Ureter (tissue), 1 donor: Measurements from ENCODE around the gene DMBX1. TPM values are rescaled to one million over a fixed set of nuclear protein-coding genes. Genes with fewer than 3 reads are reported as not detected.
A peak's percentile ranks its signal among the peaks of the same experiment; 100 is the strongest.

Experiments
- DNase-seq: peaks from one replicate; pipeline ENCODE4 v3.0.0-alpha.2; 2020; ENCODE audit warnings: low spot score
- total RNA-seq: library from RNA; stranded (reverse); gene quantifications from one replicate; pipeline ENCODE4 v1.2.4, GENCODE V29; 2023
- donor health status: DM: yes; HTN: yes; CAD: no.

Gene DMBX1
- total RNA-seq, 1 donor from 2014 or later, result not detected

DNA sequence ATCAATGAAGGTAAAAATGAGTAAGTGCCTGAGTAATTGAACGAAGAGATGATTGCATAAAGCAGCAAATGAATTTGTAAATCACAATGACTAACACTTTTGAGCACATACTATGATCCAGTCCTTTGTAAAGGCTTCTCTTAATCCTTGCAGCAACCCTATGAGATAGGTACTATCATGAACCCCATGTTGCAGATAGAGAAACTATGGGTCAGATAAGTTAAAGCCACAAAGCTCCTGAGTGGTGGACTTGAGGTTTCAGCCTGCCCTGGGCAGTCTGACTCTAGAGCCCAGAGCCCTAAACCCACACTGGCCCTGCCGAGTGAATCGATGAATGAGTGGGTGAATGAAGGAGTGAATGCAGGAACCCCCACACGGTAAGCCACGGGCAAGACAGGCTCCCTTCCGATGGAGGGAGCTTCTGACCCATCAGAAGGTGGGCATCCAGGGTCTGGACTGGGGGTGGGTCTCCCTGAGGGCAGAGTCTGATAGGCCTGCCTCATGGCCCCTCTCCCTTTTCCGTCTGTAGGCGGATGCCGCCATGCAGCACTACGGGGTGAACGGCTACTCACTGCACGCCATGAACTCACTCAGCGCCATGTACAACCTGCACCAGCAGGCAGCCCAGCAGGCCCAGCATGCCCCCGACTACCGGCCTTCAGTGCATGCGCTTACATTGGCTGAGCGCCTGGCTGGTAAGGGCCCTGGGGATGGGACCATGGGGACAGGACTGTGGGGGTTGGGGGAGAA lies 17.0 kb downstream of the DMBX1 start:
- no peak for DNase-seq

DNA sequence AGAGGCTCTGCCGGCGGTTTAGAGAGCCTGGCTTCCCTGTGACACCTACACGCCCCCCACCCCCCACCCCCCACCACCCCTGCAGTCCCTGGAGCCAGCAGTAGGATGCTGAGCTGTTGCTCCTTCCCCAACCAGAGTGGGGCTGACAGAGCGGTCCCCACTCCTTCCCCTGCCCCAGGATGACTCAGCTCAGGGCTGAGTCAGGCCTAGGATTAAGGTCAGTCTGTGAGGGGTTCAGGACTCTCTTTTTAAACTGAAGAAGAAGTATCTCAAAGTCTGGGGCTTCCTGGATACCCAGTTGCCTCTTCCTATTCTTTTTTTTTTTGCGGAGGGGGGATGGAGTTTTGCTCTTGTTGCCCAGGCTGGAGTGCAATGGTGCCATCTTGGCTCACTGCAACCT lies 19.1 kb downstream of the DMBX1 start:
- DNase-seq, result no peak

DNA sequence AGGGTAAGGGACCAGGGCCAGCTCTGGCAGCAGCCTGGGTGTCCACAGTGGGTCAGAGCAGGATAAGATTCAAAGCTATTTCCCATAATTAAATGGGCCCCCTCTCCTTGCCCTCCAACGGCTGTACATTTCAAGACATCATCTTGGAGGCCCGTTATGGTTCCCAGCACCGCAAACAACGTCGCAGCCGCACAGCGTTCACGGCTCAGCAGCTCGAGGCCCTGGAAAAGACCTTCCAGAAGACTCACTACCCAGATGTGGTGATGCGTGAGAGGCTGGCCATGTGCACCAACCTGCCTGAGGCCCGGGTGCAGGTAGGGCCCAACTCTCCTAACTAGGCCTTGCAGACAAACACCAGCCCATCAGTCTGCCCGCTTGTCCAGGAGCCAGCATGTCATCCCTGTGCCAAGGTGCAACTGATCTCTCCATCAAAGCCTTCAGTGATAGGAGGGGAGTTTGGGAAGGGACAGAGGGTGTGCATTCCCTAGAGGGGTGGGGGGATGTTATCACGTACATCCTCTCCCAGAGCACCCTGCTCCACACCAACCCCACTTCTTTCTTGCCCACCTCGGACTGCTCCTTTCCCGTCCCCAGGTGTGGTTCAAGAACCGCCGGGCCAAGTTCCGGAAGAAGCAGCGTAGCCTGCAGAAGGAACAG lies 20.8 kb downstream of the DMBX1 start:
- no peak for DNase-seq

DNA sequence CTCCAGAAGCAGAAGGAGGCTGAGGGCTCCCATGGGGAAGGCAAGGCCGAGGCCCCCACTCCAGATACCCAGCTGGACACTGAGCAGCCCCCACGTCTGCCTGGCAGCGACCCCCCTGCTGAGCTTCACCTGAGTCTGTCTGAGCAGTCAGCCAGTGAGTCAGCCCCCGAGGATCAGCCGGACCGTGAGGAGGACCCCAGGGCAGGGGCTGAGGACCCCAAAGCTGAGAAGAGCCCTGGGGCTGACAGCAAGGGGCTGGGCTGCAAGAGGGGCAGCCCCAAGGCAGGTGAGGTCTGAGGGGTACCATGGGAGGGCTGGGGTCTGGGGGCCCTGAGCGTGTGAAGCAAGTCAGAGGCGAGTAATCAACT lies 21.3 kb downstream of the DMBX1 start:
- no peak for DNase-seq

DNA sequence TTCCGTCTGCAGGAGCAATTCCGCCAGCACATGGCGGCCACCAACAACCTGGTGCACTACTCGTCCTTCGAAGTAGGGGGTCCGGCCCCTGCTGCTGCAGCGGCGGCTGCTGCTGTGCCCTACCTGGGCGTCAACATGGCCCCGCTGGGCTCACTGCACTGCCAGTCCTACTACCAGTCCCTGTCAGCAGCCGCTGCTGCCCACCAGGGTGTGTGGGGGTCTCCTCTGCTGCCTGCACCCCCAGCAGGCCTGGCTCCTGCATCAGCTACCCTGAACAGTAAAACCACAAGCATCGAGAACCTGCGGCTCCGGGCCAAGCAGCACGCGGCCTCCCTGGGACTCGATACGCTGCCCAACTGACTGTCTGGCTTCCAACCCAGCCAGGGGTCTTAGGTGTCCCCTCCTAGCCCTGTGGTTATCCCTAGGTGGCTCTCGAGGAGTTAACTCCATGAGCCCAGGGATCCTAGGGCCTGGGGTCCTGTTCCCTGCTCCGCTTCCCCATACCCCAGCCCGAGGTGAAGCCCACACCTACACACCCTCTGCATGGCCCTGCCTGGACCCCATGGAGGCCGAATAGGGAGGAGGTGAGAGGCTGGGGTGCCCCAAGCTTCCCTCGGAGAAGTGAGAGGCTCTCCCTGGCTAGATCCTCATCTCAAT lies 22.6 kb downstream of the DMBX1 start:
- DNase-seq, result no peak

DNA sequence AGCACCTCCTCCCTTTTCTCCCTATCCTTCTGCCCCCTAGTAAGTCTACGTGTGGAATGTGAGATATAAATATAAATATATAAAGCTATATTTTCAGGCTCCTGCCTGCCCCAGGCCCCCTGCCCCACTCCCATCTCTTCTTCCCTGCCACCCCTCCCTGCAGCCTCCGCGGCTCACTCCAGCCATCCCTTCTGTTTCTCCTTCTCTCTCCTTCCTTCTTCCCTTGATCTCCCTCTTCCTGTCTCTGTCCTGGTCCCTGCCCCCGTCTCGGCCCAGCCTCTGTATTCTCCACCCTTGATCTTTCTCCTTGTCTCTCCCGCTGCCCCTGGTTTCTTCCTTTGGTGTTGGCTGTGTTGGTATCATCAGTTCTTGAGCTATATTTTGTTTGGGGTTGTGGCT lies 23.2 kb downstream of the DMBX1 start:
- DNase-seq, result no peak

DNA sequence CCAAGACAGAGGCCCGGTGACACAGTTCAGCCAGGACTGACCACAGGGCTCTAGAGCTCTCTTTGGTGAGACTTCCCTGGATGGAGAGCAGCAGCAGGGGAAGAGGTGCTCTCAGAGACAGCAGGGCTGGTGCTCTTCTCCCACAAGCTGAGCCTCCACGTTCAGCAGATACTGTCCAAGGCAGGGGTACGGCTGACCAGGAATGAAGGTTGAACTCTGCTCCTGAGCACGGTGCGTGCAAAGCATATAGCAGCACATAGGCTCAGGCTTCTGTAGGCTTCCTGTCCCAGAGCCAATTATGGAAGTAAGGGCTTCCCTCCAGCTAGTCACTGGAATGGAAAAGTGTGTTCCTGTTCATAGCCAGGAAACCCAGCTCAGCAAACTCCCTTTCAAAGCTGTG lies 23.9 kb downstream of the DMBX1 start:
- no peak for DNase-seq

DNA sequence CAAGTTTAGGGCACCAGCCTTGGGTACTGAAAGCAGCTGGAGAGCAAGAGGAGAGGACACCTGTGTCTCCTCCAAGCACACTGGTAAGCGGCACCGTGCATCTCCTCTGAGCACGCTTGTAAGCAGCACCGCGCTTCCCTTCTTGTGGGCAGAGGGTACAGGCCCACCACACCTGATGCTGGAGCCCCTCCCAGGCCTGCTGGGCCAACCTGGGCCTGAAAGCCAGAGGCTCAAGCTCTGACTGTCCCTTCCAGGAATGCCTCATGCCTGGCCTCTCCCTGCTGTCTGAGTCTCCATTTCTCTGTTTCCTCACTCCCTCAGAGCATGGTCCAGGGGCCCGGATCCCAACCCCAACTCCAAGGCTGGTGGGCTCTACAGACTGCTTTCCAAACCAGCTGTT lies 25.9 kb downstream of the DMBX1 start:
- DNase-seq, result no peak

DNA sequence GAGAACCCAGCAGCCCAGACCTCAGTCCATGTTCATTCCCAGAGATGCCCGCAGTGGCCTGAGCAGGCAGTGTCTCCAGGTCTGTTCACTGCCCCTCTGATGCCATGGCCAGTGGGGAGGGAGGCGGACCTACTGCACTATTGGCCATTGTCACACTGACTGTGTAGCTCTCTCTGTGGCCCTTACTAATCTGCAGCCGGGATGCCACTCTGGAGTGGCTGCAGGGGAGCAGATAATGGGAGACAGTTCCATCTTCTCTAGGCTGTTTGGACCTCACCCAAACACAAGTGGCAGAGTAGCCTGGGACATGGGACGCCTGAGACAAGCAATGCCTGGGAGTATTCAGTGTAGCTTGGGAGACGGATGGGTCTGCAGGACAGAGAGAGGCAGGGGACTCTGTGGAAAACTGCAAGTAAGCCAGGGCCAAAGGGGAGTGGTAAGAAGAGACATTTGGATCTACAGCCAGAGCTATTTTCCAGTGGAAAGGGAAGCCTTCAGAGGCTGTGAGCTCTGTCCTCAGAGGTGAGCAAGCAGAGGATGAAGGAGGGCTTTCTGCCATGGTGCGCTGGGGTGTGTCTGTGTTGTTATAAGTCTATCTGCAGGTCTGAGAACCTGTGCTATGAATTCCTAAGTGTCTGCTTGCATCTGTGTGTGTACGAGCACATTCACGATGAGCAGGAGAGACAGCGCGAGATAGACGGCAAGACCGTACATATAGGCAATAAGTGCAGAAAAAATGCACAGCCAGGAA lies 26.7 kb downstream of the DMBX1 start:
- no peak for DNase-seq

DNA sequence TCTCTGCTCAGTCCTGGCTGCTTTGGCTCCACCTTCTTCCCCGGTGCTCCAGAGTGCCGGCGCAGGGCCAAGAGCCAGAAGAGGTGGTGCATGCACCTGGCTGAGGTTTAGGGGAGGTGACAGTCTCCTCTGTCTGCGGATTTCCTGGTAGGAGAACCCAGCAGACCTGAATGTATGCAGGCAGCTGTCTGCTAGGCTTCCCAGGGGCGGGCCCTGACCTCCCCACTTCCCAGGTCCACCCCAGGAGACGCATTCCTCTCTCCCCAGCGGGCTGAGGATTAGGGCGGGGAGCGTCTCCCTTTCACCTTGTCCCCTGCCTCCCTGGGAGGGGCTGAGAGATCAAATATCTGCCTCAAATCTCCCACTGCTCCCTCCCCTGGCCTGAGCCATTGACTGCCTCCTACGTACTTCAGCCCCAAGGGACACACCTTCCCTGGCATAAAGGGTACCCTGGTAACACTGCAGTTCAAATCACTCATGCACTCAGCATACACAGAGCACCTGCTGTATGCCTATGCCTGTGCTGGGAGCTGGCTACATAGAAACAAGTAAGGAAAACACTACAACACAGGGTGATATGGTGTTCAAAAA lies 27.5 kb downstream of the DMBX1 start:
- DNase-seq, result peak; percentile 85

DNA sequence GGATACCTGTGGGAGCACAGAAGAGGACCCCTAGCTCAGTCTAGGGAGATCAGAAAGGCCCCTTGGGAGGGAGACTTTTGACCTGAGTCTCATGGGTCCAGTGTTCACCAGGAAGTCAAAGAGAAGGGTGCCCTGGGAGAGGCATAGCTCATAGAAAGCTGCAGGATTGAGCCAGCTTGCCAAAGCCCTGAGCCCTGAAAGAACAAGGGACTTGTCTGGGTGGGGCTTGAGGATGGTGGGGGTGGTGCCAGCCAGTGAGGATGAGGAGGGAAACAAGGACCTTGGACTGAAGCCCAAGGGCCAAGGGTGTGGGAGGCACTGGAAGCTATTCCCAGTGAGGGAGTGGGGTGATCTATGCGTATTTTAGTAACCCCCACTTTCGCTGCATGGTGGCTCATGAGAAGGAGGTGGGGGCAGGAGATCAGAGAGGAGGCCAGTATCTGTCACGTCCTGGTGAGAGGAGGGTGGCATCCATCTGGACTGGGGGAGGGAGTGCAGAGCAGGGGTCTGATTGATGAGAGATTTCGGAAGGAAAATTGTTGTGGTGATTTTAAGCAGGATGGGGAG lies 28.4 kb downstream of the DMBX1 start:
- DNase-seq, result no peak

DNA sequence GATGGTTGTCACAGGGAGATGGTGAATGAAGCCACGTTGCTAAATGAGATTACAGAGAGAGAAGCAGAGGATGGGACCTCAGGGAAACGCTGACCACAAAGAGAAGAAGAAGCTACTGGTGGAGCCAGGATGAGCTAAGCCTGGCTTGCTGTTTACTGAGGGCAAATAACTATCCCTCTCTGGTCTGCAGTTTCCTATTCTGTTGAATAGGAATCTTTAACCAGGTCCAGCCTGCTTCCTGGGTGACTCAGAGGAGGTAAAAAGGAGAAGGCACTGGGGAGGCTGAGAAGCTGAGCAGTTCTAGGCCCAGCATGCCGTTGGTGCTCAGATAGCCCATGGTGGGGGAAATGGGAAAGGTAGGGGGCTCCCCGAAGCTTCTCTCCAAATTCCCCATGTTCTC lies 29.6 kb downstream of the DMBX1 start:
- no peak for DNase-seq

DNA sequence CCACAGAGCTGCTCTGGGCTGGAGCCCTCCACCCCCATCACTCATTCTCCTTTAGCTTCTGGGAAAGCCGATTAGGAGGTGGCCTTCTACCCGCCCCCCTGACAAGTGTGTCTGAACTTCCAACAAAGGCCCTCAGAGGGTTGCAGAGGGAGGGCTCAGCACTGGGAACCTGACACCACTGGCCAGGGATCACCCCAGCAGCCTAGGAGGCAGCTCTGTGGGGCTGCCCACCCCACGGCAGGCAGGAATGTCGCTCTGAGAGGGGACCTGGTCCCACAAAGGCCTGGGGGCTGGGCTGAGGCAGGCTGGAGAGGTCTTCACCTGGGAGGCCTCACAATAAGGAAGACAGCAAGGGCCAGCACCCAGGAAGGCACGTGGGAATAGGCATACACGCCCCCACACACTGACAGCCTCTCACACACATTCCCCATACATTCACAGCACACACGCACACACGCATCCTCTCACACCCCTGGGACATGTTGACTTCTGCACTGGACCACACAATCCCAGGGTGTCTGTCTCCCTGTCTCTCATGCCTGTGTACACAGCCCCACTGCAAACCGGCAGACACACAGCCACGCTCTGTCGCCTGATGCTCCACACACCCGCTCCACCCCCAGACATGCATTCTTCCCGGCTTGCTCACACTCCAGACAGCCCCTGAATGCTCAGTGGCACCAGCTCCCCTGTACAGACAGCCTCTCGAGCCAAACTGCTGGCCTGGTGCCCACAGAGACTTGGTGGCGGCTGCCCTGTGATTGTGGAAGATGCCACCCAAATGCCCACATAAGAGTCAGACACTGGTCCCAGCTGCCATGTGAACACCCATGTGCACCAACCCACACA lies 30.7 kb downstream of the DMBX1 start:
- DNase-seq, result no peak

DNA sequence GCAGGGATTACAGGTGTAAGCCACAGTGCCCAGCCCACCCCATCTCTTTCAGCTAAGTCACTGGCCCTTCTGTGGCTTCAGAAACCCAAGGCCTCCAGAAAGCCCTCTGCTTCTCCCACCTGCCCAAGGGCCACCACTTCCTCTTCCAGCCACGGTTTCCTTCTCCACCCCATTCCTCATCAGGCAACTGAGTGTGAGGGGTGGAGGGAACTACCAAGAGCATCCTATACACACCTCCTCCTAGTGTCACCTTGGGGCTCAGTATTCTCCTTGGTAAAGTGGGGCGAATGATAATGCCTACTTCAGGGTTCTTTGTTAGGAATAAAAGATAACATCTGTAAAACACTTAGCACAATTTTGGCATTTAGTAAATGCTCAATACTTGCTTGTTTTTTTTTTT lies 31.8 kb downstream of the DMBX1 start:
- DNase-seq, result no peak

DNA sequence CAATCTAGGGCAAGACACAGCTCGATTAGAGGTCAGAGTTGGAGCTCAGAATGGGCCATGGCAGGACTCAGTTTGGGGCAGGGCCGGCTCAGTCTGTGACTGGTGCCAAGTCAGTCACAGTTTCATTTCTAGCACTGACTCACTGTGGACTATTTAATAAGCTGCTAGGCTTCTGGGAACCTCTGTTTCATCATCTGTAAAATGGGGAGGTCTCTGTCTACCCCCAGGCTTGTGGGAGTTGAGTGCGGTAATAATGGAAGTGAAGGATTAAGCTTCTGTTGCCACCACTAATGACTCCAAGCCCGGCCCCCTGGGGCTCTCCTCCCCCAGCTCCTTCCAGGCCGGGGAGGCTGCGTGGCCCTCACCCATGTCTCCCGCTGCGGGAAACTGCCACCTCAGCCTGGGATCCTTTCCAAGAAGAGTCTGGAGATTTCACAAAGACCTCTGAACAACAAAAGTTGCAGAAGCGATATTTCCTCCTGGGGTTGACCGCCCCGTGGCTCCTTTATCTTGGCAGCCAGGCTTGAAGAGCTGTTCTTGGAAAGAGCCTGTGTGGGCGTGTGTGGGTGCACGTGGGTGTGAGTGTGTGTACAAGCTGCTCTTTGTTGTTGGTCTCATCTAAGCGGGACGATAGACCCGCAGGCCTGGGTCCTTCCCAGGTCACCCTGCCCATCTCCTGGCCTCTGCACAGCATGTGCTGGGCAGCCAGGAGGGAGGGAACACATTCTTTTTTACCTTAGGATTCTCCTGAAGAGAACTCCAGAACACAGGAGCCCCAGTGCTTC lies 32.7 kb downstream of the DMBX1 start:
- DNase-seq, result peak; percentile 74

DNA sequence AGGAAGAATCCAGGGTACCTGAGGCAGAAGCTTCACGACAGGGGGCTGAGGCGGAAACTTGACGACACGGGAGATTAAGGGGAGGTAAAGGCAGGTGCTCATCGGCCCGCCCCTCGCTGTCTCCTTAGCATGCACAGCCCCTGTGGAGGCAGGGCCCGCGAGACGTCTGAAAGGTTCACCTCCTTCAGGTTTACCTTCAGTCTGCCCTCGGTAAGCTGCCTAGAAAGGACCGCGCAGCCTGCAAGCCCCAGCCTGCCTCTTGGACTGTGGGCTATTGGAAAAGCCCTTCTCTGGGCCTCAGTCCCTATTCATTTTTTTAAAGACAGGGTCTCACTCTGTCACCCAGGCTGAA lies 33.3 kb downstream of the DMBX1 start:
- no peak for DNase-seq

DNA sequence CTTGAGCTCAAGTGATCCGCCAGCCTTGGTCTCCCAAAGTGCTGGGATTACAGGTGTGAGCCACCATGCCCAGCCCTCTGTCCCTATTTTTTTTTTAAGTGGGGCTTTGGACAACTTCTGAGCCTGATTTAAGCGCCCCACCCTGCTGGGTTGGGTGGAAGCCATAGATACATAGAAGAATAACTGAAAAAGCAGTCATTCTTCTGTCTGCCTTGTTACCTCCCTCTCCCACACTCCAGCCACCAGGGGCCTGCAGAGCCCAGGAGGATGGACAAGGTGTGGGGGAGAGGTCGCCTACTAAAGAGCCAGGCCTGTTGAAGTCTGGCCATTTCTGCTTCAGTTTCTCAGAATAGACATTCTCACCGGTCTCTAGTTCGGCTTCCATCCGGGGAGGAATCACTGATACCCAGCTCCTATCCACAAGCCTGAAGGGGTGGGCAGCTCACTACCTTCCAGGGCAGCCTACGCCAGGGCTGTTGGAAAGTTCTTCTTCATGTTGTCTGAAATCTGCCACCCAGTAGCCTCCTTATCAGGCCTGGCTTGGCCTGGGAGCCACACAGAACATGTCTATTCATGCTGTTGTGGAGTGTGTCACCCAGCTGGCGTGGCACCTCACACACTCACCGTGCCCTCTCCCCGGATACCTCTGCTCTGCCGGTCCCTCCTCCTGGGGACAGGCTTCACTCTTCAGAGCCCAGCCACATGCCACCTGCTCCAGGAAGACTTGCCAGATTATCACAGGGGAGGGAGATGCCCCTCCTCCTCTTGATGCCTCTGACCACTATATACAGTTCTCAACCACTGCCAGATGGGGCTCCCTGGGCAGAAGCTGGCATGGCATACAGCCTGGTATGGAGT lies 34.1 kb downstream of the DMBX1 start:
- DNase-seq, result peak; percentile 67

DNA sequence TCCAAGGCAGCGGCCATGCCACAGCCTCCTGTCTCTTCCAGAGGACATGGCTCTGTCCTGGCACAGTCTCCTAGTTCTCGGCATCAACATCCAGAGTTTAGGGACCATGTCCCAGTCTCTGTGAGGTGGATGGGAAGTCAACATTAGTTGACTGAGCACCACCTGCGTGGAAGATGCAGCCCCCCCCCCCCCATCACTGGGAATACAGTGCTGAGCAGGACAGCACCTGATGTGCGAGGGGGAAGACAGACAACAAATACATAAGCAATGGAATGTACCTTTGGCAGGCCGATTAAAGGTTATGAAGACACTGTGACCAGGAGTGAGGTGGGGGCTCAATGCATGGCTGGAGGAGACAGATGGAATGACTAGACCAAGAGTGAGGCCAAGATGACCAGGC lies 35.2 kb downstream of the DMBX1 start:
- no peak for DNase-seq
